DMS53 treated with DMSO at 0.1 percent for 48 hours (cell line): ENCODE results near the gene PPP4R1.

ENCODE experiments used
- DNase-seq: peaks from one replicate; lab custom pipeline; 2025; ENCODE audit not compliant: unreplicated experiment; lab: John Stamatoyannopoulos, UW

PPP4R1 gene

DNA sequence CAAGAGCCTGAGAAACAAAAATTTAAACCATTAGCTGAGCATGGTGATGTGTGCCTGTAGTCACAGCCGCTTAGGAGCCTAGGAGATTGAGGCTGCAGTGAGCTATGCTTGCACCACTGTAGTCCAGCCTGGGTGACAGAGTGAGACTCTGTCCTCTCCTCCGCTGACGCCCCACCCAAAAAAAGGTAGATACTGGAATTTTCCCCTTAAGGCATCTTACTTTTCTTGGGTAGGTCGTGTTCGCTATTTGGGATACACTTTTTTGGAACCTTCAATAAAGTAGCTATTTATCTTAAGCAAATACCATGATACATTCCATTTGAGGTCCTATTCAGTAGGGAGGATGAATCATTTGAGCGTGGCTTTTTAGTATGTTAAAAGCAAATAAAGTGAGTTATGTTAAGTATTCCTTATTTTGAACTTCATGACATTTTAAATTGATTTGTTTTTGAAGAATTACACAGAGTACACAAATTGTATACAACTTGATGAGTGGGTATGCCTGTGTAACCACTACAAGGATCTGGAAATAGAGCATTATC lies 100.3 kb downstream of the PPP4R1 start:
- DNase-seq: no peak

DNA sequence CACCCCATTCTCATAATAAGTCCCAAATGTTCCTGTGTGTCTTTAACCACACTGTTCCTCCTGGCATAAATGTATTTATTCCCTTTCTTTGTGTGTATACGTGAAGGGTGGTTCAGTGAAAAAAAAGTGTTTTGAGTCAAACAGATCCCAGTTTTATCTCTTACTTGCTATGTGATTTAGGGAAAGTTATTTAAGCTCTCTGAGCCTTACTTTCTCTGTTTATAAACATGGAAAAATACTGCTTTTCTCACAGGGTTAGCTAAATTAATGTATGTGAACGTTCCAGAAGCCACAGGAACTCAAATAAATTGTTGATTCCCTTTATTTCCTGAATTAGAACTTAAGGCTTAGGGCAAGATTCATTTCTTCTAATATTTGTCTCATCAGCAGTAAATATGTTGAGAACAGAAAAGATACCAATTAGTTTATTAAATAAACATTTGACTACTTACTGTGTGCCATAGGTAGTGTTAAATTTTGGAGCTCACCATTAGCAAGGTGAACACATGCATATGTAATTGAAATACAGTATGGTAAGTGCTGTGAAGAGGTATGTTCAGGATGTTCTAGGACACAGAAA lies 105.8 kb downstream of the PPP4R1 start:
- no peak for DNase-seq

DNA sequence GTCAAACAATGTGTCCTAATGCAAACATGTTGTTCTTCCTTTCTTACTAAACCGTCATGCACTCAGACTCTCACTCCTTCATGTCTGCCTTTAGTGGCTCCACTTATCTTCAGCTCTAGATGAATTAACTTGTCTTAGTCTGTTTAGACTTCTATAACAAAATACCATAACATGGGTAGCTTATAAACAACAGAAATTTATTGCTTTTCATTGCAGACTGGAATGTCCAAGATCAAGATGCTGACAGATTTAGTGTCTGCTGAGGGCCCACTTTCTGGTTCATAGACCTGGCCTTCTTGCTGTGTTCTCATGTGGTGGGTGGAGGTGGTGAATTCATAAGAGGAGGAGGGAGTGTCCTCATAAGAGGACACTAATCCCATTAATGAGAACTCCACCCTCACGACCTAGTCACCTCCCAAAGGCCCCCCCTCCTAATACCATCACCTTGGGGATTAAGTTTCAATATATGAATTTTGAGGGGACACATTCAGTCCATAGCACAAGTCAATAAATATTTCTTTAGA lies 106.7 kb downstream of the PPP4R1 start:
- DNase-seq: no peak

DNA sequence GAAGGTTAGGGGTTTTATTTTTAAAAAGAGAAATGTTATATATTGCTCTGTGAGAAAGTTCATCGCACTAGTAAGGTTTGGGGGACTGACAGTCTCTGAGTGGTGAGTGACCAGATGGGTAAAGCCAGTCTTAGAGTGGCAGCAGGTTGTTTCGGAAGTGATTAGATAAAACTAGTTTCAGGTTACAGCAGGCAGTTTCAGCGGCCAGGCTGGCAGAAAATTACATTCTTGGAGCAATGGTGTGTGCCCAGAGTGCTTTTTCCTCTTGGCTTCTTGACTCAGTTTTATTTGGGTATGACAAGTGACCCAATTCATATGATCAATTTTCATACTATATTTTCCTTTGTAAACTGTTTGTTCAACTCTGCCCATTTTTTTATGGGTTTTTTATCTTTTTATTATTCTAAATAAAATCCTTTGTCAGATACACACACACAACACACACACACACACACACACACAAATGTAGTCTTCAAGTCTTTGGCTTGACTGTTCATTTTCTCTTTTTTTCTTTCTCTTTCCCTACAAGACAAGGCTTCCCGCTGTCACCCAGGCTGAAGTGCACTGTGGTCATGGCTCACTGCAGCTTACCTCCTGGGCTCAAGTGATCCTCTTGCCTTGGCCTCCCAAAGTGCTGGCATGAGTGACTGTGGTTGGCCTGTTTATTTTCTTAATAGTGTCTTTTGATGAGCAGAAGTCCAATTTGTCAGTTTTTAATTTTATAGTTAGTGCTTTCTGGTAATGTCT lies 108.1 kb downstream of the PPP4R1 start:
- no peak for DNase-seq
